T-helper 2 cell treated with Interferon-gamma antibody and Interleukin-4, amounts not matched to agents 5 μg/mL and 100 μg/mL, for 36 hours (primary cell): ENCODE measurements around the gene RGS6.

ENCODE experiments used
- DNase-seq: peaks from one replicate; pipeline ENCODE4 v3.0.0; 2021; ENCODE audit warnings: low spot score
- H3K27ac Mint-ChIP-seq: one replicate; pipeline ENCODE4 v1.8.0; 2021; ENCODE audit warnings: mild to moderate bottlenecking, mixed read lengths
- H3K27me3 Mint-ChIP-seq: one replicate; pipeline ENCODE4 v1.8.0; 2021; ENCODE audit warnings: low read depth, mixed read lengths
- H3K36me3 Mint-ChIP-seq: one replicate; pipeline ENCODE4 v1.8.0; 2021; ENCODE audit warnings: low read depth, mixed read lengths
- H3K4me1 Mint-ChIP-seq: one replicate; pipeline ENCODE4 v1.8.0; 2021; ENCODE audit warnings: low read depth, mixed read lengths
- H3K4me3 Mint-ChIP-seq: one replicate; pipeline ENCODE4 v1.8.0; 2022; ENCODE audit warnings: mild to moderate bottlenecking, moderate library complexity, mixed read lengths
- H3K9me3 Mint-ChIP-seq: one replicate; pipeline ENCODE4 v1.8.0; 2021; ENCODE audit warnings: mixed read lengths

RGS6 gene

GRCh38 chr14:72550513-72550912 lies 618.3 kb downstream of the RGS6 start:
- H3K4me1 Mint-ChIP-seq = peaks cover 5% of the 10 kb centered on the region
- H3K4me3 Mint-ChIP-seq = no peak overlapping the region
- H3K27ac Mint-ChIP-seq = no peak overlapping the region
- DNase-seq = no peak
- no peaks in the 10 kb centered on the region for H3K36me3 Mint-ChIP-seq
- H3K27me3 Mint-ChIP-seq = peaks cover 51% of the 10 kb centered on the region
- no peaks in the 10 kb centered on the region for H3K9me3 Mint-ChIP-seq

- no peaks in the 10 kb centered on the region for H3K4me1 Mint-ChIP-seq
- H3K36me3 Mint-ChIP-seq = no peaks in the 10 kb centered on the region
- H3K27ac Mint-ChIP-seq = no peak overlapping the region
- H3K27me3 Mint-ChIP-seq = peaks cover 62% of the 10 kb centered on the region
- no peaks in the 10 kb centered on the region for H3K9me3 Mint-ChIP-seq
- DNase-seq = no peak
- no peak overlapping the region for H3K4me3 Mint-ChIP-seq
These were observed 620.0 kb downstream of the RGS6 start for GRCh38 chr14:72552236-72552635.

GRCh38 chr14:72553161-72553560 lies 620.9 kb downstream of the RGS6 start:
- H3K27ac Mint-ChIP-seq = no peak overlapping the region
- no peaks in the 10 kb centered on the region for H3K36me3 Mint-ChIP-seq
- no peak overlapping the region for H3K4me3 Mint-ChIP-seq
- H3K9me3 Mint-ChIP-seq = no peaks in the 10 kb centered on the region
- no peaks in the 10 kb centered on the region for H3K4me1 Mint-ChIP-seq
- peaks cover 63% of the 10 kb centered on the region for H3K27me3 Mint-ChIP-seq
- no peak for DNase-seq

GRCh38 chr14:72553656-72554055 lies 621.4 kb downstream of the RGS6 start:
- Mint-ChIP-seq H3K4me3 (no peak overlapping the region), H3K36me3 (no peaks in the 10 kb centered on the region), H3K27ac (no peak overlapping the region), H3K4me1 (no peaks in the 10 kb centered on the region), H3K9me3 (no peaks in the 10 kb centered on the region), H3K27me3 (peaks cover 63% of the 10 kb centered on the region)
- no peak for DNase-seq

GRCh38 chr14:72554401-72554800 lies 622.2 kb downstream of the RGS6 start:
- Mint-ChIP-seq H3K27me3 (peaks cover 67% of the 10 kb centered on the region), H3K4me1 (no peaks in the 10 kb centered on the region), H3K4me3 (no peak overlapping the region), H3K27ac (no peak overlapping the region), H3K9me3 (no peaks in the 10 kb centered on the region), H3K36me3 (no peaks in the 10 kb centered on the region)
- no peak for DNase-seq

- Mint-ChIP-seq H3K36me3 (no peaks in the 10 kb centered on the region), H3K27me3 (peaks cover 73% of the 10 kb centered on the region), H3K4me1 (no peaks in the 10 kb centered on the region), H3K27ac (no peak overlapping the region), H3K4me3 (no peak overlapping the region), H3K9me3 (no peaks in the 10 kb centered on the region)
- DNase-seq = no peak
These were observed 622.9 kb downstream of the RGS6 start for GRCh38 chr14:72554994-72555608.

GRCh38 chr14:72555609-72556000 lies 623.4 kb downstream of the RGS6 start:
- no peaks in the 10 kb centered on the region for H3K36me3 Mint-ChIP-seq
- no peaks in the 10 kb centered on the region for H3K4me1 Mint-ChIP-seq
- no peak overlapping the region for H3K27ac Mint-ChIP-seq
- H3K27me3 Mint-ChIP-seq = peaks cover 74% of the 10 kb centered on the region
- no peak for DNase-seq
- no peak overlapping the region for H3K4me3 Mint-ChIP-seq
- no peaks in the 10 kb centered on the region for H3K9me3 Mint-ChIP-seq

GRCh38 chr14:72557671-72558070 lies 625.4 kb downstream of the RGS6 start:
- H3K27me3 Mint-ChIP-seq = peaks cover 69% of the 10 kb centered on the region
- H3K9me3 Mint-ChIP-seq = no peaks in the 10 kb centered on the region
- H3K27ac Mint-ChIP-seq = no peak overlapping the region
- no peak overlapping the region for H3K4me3 Mint-ChIP-seq
- H3K36me3 Mint-ChIP-seq = no peaks in the 10 kb centered on the region
- no peaks in the 10 kb centered on the region for H3K4me1 Mint-ChIP-seq
- no peak for DNase-seq

- Mint-ChIP-seq H3K4me1 (no peaks in the 10 kb centered on the region), H3K9me3 (no peaks in the 10 kb centered on the region), H3K27ac (no peak overlapping the region), H3K4me3 (no peak overlapping the region), H3K36me3 (no peaks in the 10 kb centered on the region), H3K27me3 (peaks cover 62% of the 10 kb centered on the region)
- no peak for DNase-seq
These were observed 626.5 kb downstream of the RGS6 start for GRCh38 chr14:72558721-72559120.

- H3K36me3 Mint-ChIP-seq = no peaks in the 10 kb centered on the region
- H3K27me3 Mint-ChIP-seq = peaks cover 62% of the 10 kb centered on the region
- no peak for DNase-seq
- H3K4me1 Mint-ChIP-seq = no peaks in the 10 kb centered on the region
- H3K4me3 Mint-ChIP-seq = no peak overlapping the region
- no peak overlapping the region for H3K27ac Mint-ChIP-seq
- H3K9me3 Mint-ChIP-seq = no peaks in the 10 kb centered on the region
These were observed 627.0 kb downstream of the RGS6 start for GRCh38 chr14:72559202-72559601.

- H3K27me3 Mint-ChIP-seq = peaks cover 61% of the 10 kb centered on the region
- H3K27ac Mint-ChIP-seq = no peak overlapping the region
These were observed 627.5 kb downstream of the RGS6 start for GRCh38 chr14:72559669-72560255.

GRCh38 chr14:72560331-72560730 lies 628.1 kb downstream of the RGS6 start:
- Mint-ChIP-seq H3K9me3 (no peaks in the 10 kb centered on the region), H3K4me3 (no peak overlapping the region), H3K36me3 (no peaks in the 10 kb centered on the region), H3K27me3 (peaks cover 61% of the 10 kb centered on the region), H3K27ac (no peak overlapping the region), H3K4me1 (no peaks in the 10 kb centered on the region)
- DNase-seq = no peak

More at GRCh38 chr14:72559669-72560255, 627.5 kb downstream of the RGS6 start:
- no peaks in the 10 kb centered on the region for H3K36me3 Mint-ChIP-seq
- no peaks in the 10 kb centered on the region for H3K9me3 Mint-ChIP-seq
- DNase-seq = no peak
- no peaks in the 10 kb centered on the region for H3K4me1 Mint-ChIP-seq
- H3K4me3 Mint-ChIP-seq = no peak overlapping the region

- Mint-ChIP-seq H3K27ac (no peak overlapping the region), H3K9me3 (no peaks in the 10 kb centered on the region), H3K36me3 (no peaks in the 10 kb centered on the region), H3K27me3 (peaks cover 56% of the 10 kb centered on the region), H3K4me3 (no peak overlapping the region), H3K4me1 (no peaks in the 10 kb centered on the region)
- no peak for DNase-seq
These were observed 628.8 kb downstream of the RGS6 start for GRCh38 chr14:72560889-72561493.

GRCh38 chr14:72562300-72562699 lies 630.1 kb downstream of the RGS6 start:
- Mint-ChIP-seq H3K9me3 (no peaks in the 10 kb centered on the region), H3K4me3 (no peak overlapping the region), H3K27me3 (peaks cover 55% of the 10 kb centered on the region), H3K36me3 (no peaks in the 10 kb centered on the region), H3K27ac (no peak overlapping the region), H3K4me1 (no peaks in the 10 kb centered on the region)
- DNase-seq = no peak
